ENCODE data around the gene AGAP1.

Gene AGAP1

DNA sequence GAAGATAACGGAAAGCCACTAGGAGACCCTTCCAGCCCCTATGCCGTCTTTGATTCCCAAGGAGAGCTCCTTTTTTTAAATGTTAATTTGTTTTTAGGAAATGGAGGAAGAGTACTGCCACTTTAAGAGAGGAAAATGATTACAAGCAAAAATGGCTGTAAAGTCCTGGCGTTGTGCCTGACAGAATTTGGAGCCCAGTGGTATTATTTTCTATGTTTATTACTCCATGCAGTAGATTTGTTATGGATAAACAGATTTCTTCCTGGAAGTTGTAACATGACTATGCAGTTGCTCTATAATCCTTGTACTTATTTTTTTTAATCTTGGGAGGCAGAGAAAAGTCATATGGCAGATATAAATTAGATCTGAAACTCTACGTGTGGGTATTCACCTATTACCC, 533.0 kb downstream of the AGAP1 start:
- DNase-seq, result no peak

DNA sequence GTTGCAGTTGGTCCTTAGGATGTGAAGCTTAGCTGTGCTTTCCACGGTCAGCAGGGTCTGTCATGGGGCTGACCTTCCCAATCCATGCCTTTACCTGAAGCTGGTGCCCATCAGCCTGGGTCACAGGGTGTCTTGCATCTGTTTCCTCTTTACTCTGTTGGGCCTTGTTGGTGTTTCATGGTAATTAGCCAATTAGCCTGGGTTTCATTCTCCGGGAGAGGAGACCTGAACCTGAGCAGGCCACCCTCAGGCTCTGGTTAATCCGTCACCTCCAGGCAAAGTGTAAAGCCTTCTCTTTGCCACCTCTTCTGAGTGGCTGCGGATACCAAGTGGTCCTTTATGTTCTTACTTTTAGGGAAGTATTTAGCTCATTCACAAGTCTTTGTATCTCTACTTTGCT, 534.2 kb downstream of the AGAP1 start:
- no peak for DNase-seq

GRCh38 chr2:236033462-236033861, 539.6 kb downstream of the AGAP1 start:
- no peak for DNase-seq

DNA sequence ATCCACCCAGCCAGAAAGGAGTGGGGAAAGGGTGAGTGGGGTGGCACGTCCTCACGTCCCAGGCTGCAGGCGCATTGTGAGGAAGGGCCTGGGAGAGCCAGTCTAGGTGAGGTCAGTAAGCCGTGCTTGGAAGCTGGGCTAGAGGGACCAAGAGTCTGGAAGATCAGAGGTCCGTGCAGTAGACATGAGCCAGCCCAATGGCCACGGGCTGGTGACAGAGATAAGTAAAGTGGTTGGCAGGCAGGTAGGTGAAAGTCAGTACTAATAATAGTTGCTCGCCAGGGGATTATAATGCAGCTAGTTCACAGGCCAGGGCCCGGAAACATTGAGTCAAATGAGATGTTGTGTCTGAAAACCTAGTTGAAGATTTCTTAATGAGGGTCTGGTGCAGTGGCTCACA, 541.1 kb downstream of the AGAP1 start:
- DNase-seq, result no peak

DNA sequence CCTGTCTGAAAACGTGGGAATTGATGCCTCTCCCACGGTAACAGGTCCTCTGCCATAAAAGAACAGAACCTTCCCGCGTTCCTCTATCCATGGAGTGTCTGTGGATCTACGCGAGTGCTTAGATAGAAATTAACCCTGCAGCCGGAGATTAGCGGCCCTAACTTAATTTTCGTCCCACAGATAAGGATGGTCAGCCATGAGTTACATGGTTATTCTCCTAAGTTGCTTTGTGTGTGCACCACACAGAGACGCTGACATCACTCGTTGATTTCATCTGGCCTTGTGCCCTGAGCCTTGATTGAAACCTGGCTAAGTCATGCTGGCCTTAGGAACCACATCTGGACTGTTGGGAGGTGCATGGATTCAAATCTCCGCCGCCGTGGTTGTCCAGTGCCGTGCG, 542.2 kb downstream of the AGAP1 start:
- no peak for DNase-seq

- DNase-seq, result no peak
Measured at GRCh38 chr2:236038096-236038495, 544.3 kb downstream of the AGAP1 start.

GRCh38 chr2:236040600-236041328, 546.9 kb downstream of the AGAP1 start:
- DNase-seq, result no peak

GRCh38 chr2:236041616-236042015, 547.8 kb downstream of the AGAP1 start:
- no peak for DNase-seq

GRCh38 chr2:236042087-236042486, 548.2 kb downstream of the AGAP1 start:
- DNase-seq, result no peak

DNA sequence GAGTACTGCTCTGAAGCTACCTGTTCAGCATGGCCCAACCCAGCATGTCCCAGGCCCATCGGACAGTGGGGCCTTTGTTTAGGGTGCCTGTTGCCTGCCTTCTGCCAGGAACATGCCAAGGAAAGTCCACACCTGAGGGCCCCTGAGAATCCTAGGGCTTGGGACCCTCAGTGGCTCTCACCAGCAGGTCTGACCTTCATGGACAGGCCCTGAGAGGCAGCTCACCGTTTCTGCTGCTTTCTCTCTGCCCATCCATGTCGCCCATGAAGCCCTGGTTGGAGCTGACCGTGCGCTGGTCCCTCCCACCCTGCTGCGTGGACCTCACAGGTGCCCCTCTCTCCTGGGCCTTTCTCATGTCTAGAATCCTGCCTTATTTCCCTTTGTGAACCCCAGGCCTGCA, 550.3 kb downstream of the AGAP1 start:
- no peak for DNase-seq

GRCh38 chr2:236045251-236046235, 551.7 kb downstream of the AGAP1 start:
- DNase-seq, result no peak

DNA sequence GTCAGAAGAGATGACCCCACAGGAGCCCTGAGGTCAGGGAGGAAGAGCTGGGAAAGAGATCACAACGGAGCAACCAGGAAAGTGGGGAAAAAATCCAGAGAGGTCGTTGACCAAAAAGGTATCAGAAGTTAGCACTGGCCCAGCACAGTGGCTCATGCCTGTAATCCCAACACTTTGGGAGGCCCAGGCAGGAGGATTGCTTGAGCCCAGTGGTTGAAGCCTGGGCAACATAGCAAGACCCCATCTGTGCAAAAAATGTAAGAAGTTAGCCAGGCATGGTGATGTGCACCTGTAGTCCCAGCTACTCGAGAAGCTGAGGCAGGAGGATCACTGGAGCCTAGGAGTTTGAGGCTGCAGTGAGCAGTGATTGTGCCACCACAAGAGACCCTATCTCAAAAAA, 552.9 kb downstream of the AGAP1 start:
- DNase-seq, result no peak

DNA sequence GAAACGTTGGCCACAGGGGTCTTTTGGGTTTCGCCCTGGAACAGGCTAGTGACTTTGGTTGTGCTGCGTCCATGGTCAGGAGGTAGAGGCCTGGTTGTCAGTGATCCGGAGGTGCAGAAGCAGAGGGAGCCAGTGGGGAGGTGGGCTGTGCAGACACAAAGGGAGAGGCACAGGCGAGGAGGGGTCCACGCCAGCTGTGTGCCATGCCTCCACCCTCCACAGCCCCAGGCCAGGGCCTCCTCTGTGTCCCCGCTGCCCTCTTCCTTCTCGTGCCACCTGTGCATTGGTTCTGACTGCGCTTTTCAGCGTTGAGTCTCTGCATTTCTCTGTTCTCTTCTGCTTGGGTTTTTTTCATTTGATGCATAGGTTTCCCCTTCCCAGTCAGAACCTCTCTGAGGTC, 553.3 kb downstream of the AGAP1 start:
- no peak for DNase-seq

- no peak for DNase-seq
Measured at GRCh38 chr2:236047886-236048540, 554.2 kb downstream of the AGAP1 start.

DNA sequence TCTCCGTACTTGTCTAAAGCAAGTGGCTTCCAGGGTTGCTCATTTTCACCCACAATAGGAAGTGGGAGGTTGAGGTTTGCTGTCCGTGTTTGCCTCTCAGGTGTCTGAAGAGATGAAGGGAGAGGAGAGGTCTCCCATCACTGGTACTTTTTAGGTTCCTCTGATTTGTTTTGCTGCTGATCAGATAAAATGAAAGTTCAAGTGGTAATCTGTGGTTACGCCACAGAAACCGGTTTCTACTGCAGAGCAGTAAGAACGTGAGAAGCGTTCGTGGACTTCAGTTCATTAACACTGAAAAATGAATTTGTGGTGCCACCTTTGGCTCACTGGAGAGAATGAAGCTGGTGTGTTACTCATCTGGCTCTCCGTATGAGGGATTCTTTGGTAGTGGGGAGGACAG, 556.1 kb downstream of the AGAP1 start:
- no peak for DNase-seq

GRCh38 chr2:236051351-236051750, 557.5 kb downstream of the AGAP1 start:
- DNase-seq, result no peak

- DNase-seq, result no peak
Measured at GRCh38 chr2:236051806-236052205, 558.0 kb downstream of the AGAP1 start.

DNA sequence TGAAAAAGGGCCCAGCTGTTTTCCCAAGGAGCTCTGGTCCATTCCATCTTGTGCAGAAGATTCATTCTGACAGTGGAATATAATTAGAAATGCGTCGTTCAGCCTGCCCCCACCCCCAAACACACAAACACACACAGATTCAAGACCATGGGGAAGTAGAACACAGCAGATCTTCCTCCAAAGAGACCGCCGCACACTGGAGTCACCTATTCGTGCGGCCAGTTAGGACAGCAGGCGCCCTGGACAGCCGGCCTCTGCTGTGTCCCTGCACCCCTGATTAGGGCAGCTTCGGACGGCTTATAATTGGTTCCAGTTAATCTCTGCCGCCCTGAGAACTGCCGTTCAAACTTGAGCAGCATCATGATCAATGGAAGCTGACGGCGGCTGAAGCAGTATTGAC, 558.4 kb downstream of the AGAP1 start:
- DNase-seq, result no peak

GRCh38 chr2:236052926-236053821, 559.3 kb downstream of the AGAP1 start:
- no peak for DNase-seq

DNA sequence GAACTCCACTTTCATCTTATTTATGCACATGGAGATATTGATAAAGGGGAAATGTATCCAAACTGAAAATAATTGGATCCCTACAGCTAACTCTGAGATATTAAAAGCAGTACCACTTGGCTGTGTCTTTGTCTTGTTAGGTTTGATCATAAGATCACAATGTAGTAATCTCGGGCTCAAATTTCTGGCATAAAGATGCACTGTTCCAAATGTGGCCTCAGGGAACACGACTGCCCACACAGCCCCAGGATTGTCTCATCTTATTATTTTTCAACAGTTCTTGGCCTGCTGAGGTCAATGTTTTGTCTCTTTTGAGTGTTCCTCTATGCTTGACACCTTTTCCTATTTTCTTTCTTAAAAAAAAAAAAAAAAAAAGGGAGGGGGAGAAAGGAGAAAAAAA, 560.3 kb downstream of the AGAP1 start:
- no peak for DNase-seq

DNA sequence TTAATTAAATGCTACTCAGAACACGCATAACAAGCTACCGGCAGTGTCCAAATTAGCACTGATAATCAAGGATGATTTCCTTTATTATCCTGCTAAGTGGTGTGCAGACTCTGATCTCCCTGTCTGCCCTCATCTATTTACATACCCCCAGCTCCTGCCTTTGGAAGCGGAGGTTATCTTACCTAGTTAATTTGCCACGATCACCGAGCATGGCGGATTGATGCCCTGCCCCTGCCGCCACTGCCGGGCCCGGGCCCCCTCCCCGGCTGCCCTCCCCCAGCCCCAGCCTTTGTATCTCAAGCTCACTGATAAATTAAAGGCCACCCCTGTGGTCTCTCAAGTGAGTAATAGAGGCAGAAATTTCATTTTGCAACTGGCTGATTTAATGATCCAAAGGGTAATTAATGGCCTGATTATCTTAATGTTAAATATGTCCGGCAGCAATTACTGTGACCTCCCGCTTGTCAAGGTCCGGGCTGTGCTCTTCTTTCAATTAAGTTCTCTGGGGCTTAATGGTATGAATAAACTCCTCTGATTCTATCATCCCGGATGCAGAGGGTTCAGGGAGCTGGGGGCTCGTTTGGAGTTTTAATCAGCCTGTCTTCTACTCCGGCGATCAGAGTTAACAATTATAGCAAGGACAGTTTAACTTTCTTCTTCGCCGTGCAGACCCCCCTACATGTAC, 560.9 kb downstream of the AGAP1 start:
- no peak for DNase-seq

- no peak for DNase-seq
Measured at GRCh38 chr2:236055471-236055870, 561.6 kb downstream of the AGAP1 start.
